CD1c-positive myeloid dendritic cell (primary cell): ENCODE measurements around the gene CTNND1.
"Not testable (repeated sequence)": the region's sequence is repeated elsewhere in the genome, so short reads cannot be mapped to it uniquely, and the experiment has no call there.

Experiments used
- DNase-seq: peaks from one replicate; pipeline ENCODE4 v3.0.0-alpha.2; 2016; ENCODE audit errors: extremely low spot score

CTNND1 gene

DNA sequence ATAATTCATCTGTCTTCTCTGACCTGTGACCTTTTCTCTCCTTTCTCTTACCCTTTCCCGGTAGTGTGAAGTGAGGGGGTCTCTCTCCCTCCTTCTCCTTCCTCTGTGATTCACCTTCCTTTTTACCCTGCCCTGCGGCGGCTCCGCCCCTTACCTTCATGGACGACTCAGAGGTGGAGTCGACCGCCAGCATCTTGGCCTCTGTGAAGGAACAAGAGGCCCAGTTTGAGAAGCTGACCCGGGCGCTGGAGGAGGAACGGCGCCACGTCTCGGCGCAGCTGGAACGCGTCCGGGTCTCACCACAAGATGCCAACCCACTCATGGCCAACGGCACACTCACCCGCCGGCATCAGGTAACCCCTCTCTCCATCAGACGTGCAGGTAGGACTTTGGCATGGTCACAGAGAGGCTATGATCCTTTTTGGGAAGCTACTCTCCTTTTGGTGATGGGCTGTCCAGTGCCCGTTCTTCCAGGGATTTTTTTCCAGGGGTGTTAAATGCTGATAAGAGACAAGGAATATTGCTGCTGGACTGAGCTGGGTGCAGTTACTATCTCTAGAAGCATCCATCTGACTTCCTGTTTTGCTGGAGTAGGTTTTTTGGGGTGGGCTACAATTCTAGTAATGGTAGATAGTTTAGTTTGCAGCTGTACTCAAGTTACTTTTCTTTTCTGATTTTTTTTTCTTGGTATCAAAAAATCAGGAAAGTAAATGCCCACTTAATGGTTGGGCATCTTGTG lies 29.9 kb downstream of the CTNND1 start:
- no peak for DNase-seq

DNA sequence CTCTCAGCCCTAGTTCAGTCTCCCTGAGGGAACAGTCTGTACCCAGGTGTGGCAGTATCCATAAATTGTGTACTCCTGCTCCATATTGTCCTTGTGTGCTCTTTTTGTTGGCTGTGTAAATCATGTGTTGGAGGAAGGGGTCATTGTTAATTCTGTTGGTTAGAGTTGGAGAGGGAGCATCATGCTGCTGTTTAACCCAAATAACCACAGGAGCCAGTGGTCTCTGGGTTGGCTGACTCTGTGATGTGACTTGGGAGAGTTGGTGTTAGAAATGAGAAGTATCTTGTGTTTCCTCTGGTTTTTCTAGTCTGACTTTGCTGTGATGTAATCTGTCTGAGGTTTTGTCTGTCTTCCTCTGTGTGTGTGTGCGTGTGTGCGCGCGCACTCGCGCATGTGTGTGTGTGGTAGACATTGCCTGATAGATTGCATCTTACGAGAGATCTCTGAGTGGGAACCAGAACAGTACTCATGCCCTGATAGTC lies 30.5 kb downstream of the CTNND1 start:
- peak; percentile 97 for DNase-seq

DNA sequence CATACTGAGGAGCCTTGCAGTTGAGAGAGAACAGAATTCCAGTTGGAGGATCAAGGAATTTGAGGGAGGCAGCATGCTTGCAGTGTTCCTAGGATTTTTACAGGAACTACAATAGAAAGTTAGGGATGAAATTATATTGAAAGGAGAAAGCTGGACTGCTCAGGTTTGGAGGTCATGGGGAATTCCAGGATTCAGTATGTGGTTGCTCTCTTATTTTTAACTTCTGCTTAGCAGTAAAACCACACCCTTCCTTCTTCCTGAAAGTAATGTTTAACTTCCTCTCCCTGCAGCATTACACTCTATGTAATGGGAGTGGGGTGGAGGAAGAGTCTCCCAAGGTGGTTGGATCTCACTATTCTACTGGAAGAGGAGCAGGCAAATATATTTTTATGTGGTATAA lies 31.3 kb downstream of the CTNND1 start:
- peak; percentile 83 for DNase-seq

DNA sequence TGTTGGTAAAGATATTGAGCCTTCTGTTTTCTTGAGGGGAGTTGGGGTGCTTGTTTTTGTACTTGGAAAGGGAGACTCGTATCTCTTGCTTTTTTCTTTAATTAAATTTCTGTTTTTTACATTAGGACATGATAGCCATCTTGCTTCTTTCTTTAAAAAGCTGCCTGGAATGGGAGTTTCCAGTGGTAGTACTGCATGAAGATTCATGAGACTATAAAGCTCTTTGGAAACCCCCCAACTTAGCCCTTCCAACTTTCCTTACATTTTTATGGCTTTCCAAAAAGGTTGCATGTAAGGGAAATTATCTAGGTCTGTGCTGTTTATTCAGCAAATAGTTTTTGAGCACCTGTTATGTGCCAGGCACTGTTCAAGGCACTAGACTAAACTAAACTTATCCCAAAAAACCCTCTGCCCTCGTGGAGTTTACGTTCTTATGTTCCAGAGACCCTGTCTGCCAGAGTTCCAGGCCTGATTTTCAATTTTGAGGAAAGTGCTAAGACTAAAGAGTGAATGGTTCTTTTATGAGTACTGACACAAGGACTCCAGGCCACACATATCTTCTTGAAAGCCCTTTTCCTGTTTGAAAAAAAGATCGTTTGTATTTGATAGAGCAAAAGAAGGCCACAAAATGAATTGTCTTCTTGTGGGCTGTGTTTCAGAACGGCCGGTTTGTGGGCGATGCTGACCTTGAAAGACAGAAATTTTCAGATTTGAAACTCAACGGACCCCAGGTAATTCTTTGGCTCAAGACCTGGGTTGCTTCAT lies 31.9 kb downstream of the CTNND1 start:
- DNase-seq, result no peak

DNA sequence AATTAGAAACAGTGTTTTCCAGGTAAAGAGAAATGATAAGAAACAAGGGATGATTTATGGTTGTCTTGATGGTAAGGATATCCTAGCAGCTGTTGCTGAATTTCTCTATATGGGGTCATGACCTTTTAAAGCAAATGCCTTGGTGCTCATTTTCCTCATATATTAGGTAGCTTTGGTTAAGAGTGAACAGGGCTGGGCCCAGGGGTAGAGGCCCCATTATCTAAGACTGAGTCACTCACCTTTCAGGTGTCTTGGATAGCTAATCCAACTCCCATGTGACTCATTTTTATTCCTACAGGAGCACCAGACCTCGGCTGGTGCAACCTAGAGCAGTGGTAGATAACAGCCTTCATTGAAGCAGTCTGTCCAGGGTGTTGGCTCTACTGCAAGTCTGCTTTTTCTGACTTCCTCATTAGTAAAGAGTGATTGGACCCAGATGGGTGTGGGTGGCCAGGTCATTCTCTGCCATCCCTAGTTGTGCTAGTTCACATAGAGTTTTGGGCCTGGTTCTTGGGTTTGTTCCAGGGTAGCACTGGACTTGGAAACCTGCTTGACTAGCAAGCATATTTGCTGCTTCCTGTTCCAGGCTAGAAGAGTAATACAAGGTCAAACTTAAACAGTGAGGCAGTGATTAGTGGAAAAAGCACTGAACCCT lies 37.4 kb downstream of the CTNND1 start:
- DNase-seq, result peak; percentile 75

DNA sequence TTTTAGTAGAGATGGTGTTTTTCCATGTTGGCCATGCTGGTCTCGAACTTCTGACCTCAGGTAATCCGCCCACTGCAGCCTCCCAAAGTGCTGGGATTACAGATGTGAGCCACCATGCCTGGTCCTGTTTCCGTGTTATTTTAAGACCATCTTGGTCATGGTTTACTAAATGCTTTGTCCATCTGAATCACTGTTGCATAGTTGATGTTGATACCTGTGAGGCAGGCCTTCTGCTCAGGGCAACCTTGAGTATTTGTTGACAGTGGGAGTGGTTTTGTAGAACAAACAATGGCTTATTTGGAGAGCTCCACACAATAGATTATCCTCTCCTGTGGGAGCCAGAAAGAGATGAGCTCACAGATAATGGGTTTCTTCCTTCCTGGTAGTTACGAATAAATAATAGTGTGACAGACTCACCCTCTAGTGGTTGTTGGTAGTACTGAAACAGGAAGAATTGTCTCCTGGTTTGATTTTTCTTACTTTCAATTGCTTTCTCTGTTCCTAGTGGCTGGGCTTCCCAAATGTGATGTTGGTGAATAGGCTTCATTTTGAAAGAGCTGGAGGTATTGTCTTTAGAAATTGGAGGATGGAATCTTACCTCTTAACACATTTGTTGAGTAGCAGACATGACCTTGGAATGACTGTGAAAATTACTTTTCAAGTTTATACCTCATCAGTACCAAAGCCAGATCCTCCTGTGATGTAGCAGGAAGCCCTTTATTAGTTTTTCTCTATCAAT lies 39.0 kb downstream of the CTNND1 start:
- DNase-seq, result peak; percentile 79

DNA sequence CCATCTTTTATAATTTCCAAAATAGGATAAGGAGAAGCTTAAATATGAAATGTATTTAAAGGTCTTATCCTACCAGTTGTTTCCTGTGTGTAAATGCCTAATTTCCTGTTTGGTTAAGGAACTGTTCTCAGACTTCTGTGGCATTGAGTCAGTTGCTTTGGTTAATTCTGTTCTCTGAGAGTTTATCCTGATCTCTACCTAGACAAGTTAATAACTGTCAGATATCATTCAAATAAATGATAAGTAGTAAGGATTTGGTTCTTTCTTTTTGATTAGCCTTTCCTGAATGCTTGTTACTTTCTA lies 39.5 kb downstream of the CTNND1 start:
- no peak for DNase-seq

DNA sequence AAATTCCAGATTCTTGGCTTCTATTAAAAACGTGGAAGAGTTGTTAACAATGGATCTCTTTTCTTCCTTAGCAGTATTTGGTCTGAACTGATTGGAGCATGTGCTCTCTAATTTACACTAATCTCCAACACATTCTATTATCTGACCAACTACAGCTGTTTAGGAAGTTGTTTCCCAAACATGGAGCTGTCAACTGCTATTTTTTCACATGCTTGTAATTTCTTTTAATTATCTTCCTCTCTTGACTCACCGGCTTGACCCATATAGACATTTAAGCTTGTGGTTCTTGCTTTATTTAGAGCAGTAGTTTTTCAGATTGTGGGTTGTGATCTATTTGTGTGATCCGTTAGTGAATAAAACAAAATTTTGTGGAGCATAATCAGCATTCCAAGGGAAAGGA lies 40.8 kb downstream of the CTNND1 start:
- no peak for DNase-seq

DNA sequence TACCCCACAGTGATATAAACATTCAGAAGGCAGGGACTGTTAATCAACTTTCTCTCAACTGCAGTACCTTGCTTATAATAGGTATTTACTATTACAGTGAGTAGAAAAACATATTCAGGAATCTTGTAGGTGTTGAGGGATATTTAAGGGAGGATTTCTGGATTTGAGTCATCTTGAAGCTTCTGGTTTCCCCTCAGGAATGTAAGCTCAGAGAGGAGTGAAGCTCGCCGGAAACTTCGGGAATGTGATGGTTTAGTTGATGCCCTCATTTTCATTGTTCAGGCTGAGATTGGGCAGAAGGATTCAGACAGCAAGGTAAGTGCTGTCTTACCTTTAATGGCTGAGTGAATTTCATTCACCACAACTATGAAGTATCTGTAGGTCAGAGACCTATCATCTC lies 42.9 kb downstream of the CTNND1 start:
- DNase-seq, result no peak

DNA sequence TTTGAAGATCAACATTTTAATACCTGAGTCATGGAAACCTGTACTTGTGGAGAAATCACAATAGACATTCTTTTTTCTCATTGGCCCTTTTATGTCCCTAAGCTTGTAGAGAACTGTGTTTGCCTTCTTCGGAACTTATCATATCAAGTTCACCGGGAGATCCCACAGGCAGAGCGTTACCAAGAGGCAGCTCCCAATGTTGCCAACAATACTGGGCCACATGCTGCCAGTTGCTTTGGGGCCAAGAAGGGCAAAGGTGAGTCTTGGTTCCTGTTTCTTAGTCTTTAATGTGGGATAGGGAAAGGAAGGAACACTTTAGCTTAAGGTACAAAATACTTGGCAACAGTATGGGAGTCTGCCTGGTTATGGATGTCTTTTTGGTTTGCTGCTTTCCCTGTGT lies 44.2 kb downstream of the CTNND1 start:
- DNase-seq, result no peak

DNA sequence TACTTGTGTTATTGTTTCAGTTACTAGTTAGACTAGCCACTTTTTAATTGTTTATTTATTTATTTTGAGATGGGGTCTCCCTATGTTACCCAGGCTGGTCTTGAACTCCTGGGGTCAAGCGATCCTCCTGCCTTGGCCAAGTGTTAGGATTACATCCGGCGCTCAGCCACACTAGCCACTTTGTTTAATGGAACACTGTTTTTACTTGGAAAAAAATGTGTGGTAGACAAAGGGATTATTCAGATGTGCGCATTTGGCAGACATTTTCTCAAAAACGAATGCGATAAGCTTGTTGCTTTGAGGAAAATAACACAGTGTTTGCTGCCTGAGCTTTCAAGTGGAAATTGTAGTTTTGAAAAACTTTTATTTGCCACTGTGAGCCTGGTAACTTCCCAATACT lies 51.0 kb downstream of the CTNND1 start:
- no peak for DNase-seq

DNA sequence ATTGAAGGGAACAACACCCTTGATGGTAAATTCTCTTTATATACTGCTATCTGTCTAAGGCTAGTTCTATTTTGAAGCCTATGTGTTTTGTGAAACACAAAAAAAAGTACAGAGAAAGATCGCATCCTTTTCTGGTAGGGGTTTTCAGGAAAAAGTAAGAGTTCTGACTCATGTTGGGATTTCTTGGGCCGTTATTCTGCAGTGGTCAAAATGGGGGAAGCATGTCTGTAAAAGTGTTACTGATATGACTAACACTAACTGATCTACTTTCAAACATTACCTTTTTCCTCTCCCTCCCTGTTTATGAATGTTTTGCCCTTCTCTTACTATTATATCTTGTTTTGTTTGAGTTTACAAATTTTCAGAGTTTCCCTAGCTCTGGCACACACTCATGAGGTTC lies 53.9 kb downstream of the CTNND1 start:
- no peak for DNase-seq

DNA sequence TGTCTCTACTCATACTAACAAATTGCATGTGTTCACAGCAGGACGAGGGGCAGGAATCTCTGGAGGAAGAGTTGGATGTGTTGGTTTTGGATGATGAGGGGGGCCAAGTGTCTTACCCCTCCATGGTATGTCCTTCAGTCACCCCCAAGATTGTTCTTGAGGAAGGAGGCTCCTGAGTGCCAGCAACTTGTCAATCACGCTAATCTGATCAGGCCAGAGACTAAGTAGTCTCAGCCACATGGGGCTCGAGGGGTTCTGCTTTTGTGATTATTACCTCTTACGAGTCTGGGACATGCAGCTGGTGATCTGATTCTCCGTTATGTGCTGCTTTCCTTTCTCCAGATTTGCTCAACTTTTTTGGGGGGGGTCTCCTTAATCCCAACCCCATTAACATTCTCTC lies 54.3 kb downstream of the CTNND1 start:
- no peak for DNase-seq

DNA sequence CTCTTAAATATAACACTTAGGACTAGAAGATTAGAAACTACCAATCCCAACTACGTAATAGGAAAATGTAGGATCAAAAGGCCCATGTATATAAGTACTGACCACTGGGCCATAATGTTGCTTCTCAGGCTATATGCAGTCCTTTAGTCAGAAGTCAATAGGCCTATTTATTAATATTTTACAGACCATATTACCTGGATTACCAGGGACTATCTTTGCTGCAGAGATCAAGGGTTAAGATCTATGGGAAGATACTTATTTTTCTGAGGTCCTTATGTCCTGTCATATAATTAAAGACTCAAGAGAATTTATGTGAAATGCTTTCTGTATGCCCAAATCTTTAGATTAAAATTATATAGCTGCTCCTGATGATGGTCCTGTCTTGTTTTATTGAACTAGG lies 57.2 kb downstream of the CTNND1 start:
- DNase-seq, result no peak

DNA sequence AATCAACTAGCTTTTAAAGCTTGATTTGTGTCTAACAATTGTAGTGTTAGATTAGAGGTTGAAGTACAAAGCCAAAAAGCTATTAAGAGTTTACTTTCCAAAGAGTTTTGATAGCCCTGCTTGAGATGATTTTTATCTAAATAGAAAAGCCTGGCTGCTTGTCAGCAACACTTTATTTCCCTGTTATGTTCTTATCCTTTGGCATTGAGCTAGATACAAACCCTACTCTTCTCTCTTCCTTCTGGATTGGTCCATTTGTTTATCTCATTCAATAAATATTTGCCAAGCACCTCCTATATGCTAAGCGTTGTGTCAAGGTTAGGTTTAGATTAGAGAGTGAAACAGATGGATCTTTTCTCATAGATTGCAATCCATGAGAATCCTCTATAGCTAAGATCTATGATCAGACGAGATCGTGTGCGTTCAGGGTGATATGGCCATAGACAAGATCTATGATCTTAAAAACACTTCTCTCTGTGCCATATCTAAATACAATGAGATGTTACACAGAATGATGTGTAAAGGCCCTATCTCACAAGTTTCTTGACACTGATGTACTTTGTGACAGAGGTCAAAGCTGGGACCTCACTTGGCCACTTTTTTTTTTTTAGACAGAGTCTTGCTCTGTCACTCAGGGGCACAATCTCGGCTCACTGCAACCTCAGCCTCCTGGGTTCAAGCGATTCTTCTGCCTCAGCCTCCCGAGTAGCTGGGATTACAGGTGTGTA lies 57.8 kb downstream of the CTNND1 start:
- DNase-seq, result no peak

DNA sequence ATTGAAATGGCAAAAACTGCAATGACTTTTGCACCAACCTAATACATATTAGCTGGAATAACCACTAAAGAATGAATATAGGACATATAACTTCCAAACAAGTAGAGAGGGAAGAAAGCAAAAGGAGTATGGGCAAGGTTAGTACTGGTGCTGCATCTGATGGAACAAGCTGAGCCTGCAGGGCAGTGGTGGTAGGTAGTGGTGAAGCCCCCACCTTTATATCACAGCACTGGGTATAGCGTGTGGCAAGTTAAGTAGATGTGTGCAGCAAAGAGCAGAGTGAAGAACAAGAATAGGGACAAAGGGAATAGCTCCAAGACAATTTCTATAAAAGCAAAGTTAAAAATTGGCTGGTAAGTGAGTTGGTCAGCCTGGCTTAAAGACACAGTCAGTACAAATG lies 62.3 kb downstream of the CTNND1 start:
- DNase-seq, result no peak

DNA sequence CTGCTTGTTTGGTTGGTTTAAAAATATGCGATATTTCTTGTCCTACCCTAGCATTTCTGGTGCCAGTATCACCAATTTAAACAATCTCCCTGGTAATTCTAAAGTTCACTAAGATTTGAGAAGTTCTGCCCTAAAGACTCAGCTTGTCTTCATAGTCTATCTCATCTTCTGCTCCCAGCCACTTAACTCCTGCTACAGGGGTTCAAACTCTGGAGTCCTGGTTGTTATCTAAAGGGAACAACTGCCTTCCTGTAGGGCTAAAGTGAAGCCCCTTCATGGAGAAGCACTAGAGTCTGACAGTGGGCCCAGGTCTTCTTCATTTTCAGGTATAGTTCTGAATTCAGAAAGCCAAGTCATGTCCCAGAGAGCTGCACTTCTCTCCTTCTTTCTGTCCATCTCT lies 73.2 kb downstream of the CTNND1 start:
- DNase-seq, result no peak

DNA sequence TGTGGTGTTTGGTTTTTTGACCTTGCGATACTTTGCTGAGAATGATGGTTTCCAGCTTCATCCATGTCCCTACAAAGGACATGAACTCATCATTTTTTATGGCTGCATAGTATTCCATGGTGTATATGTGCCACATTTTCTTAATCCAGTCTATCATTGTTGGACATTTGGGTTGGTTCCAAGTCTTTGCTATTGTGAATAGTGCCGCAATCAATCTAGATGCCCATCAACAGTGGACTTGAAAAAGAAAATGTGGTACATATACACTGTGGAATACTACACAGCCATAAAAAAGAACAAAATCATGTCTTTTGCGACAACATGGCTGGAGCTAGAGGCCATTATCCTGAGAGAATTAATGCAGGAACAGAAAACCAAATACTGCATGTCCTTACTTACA lies 77.0 kb downstream of the CTNND1 start:
- not testable (repeated sequence) for DNase-seq

DNA sequence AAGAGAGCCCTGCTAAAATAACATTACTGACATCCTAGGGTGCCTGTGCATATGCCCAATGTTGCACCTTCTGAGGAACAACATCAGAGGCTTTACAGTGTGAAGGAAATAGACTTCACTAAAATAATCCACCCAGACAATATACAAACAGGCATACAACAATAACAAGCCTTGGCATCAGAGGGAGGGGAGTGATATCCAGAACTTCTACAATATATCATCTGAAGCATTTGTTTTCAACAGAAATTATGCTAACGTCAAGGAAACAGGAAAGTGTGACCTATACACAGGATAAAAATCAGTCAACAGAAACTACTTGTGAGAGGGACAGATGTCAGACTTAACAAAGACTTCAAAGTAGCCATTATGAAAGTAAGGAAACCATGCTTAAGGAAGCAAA lies 81.3 kb downstream of the CTNND1 start:
- DNase-seq, result no peak

DNA sequence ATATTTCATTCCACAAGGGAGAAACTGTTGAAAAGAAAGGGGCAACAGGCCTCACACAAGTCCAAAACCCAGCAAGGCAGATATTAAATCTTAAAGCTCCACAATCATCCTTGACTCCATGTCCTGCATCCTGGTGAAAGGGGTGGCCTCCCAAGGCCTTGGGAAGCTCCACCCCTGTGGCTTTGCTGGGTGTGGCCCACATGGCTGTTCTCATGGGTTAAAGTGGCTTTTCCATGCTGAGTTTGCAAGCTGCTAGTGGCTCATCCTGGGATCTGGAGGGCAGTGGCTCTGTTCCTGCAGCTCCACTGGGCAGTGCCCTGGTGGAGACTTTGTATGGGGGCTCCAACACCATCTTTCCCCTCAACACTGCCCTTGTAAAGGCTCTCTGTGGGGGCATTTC lies 106.4 kb downstream of the CTNND1 start:
- no peak for DNase-seq

DNA sequence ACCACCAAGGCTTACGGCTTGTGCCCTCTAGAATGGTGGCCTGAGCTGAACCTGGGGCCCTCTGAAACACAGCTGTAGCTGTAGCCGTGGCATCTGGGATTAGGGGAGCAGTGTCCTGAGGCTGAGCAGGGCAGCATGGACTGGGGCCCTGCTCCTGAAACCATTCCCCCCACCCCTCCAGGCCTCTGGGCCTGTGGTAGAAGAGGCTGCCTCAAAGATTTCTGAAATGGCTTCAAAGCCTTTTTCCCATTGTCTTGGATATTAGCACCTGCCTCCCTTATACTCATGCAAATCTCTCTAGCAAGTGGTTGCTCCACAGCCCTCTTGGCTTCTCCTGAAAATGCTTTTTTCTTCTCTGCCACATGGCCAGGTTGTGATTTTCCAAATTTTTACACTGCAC lies 106.9 kb downstream of the CTNND1 start:
- DNase-seq, result no peak
